Smooth muscle cell (in vitro differentiated cells): ENCODE measurements around the gene TSPAN8. TPM values are rescaled to one million over a fixed set of nuclear protein-coding genes. Genes with fewer than 3 reads are reported as not detected.
A peak's percentile ranks its signal among the peaks of the same experiment; 100 is the strongest.

Experiments used
- DNase-seq: peaks from one replicate; lab custom pipeline; 2025; ENCODE audit not compliant: unreplicated experiment; lab: John Stamatoyannopoulos, UW
- H2AFZ ChIP-seq: fragments of 200-600 bp; sonication (generic); 2 replicates; pipeline ENCODE4 v1.6.0; 2016; ENCODE audit warnings: antibody characterized with exemption, low read depth, mild to moderate bottlenecking
- H3F3A ChIP-seq: fragments of 200-600 bp; sonication (generic); 2 replicates; pipeline ENCODE4 v1.6.0; 2017; ENCODE audit warnings: antibody characterized with exemption, low read depth
- H3K27ac ChIP-seq: fragments of 200-600 bp; sonication (generic); 2 replicates; pipeline ENCODE4 v1.5.1; 2016; ENCODE audit warnings: low read depth, mild to moderate bottlenecking
- H3K27me3 ChIP-seq: fragments of 200-600 bp; sonication (generic); 2 replicates; pipeline ENCODE4 v1.6.1; 2016; ENCODE audit warnings: low read depth, mild to moderate bottlenecking
- H3K36me3 ChIP-seq: fragments of 200-600 bp; sonication (generic); 2 replicates; pipeline ENCODE4 v1.5.1; 2016; ENCODE audit warnings: low read depth
- H3K4me1 ChIP-seq: fragments of 200-600 bp; sonication (generic); 2 replicates; pipeline ENCODE4 v1.5.1; 2016; ENCODE audit warnings: low read depth
- H3K4me2 ChIP-seq: fragments of 200-600 bp; sonication (generic); 2 replicates; pipeline ENCODE4 v1.6.0; 2016; ENCODE audit warnings: mild to moderate bottlenecking
- H3K4me3 ChIP-seq: fragments of 200-600 bp; sonication (generic); 2 replicates; pipeline ENCODE4 v1.5.1; 2016; ENCODE audit warnings: mild to moderate bottlenecking
- H3K79me2 ChIP-seq: fragments of 200-600 bp; sonication (generic); 2 replicates; pipeline ENCODE4 v1.6.0; 2016; ENCODE audit warnings: low read depth, mild to moderate bottlenecking
- H3K9ac ChIP-seq: fragments of 200-600 bp; sonication (generic); 2 replicates; pipeline ENCODE4 v1.6.0; 2016; ENCODE audit warnings: low read depth
- H3K9me3 ChIP-seq: fragments of 200-600 bp; sonication (generic); replicated peaks from 2 replicates; pipeline ENCODE4 v1.5.1; 2016; ENCODE audit warnings: low read depth
- H4K20me1 ChIP-seq: fragments of 200-600 bp; sonication (generic); 2 replicates; pipeline ENCODE4 v1.6.0; 2016; ENCODE audit warnings: low read depth
- WGBS: methylation state at CpG from one replicate; pipeline ENCODE4 v1.1.7; 2016; ENCODE audit warnings: low lambda C conversion rate; 5-methylcytosine and 5-hydroxymethylcytosine counted together
- polyA plus RNA-seq: library from polyadenylated mRNA; unstranded; fragments of >200 nt; fragmentation: Nextera tagmentation; extraction: Ambion mirVana; gene quantifications from 2 replicates; pipeline ENCODE4 v1.2.1, GENCODE V29; 2016
- total RNA-seq: library from RNA; depleted of rRNA; stranded (reverse); fragments of >200 nt; gene quantifications from 2 replicates; pipeline ENCODE4 v1.2.3, GENCODE V29; 2014
- TF ChIP-seq, protein P1 (sequence below): fragments of 200-600 bp; sonication (generic); IDR thresholded peaks from 2 replicates; pipeline ENCODE4 v1.5.1; 2017; ENCODE audit warnings: borderline replicate concordance, mild to moderate bottlenecking, antibody characterized with exemption; ENCODE audit not compliant: insufficient read depth, poor library complexity, severe bottlenecking

The TSPAN8 gene
- total and polyA plus RNA-seq, 2 experiments from 2014 or later, result not detected

GRCh38 chr12:71107936-71108335, 49.9 kb downstream of the TSPAN8 start:
- H2AFZ ChIP-seq, result no peak overlapping the region
- TF ChIP-seq, protein P1, sequence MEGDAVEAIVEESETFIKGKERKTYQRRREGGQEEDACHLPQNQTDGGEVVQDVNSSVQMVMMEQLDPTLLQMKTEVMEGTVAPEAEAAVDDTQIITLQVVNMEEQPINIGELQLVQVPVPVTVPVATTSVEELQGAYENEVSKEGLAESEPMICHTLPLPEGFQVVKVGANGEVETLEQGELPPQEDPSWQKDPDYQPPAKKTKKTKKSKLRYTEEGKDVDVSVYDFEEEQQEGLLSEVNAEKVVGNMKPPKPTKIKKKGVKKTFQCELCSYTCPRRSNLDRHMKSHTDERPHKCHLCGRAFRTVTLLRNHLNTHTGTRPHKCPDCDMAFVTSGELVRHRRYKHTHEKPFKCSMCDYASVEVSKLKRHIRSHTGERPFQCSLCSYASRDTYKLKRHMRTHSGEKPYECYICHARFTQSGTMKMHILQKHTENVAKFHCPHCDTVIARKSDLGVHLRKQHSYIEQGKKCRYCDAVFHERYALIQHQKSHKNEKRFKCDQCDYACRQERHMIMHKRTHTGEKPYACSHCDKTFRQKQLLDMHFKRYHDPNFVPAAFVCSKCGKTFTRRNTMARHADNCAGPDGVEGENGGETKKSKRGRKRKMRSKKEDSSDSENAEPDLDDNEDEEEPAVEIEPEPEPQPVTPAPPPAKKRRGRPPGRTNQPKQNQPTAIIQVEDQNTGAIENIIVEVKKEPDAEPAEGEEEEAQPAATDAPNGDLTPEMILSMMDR, result no peak
- no peak overlapping the region for H3K9ac ChIP-seq
- DNase-seq, result no peak
- no peaks in the 10 kb centered on the region for H4K20me1 ChIP-seq
- no peak overlapping the region for H3K4me2 ChIP-seq
- WGBS, result 96% methylated on average over 1 of the region's 1 CpG
- H3K79me2 ChIP-seq, result no peaks in the 10 kb centered on the region
- H3K36me3 ChIP-seq, result no peaks in the 10 kb centered on the region
- H3K4me1 ChIP-seq, result no peaks in the 10 kb centered on the region
- no peaks in the 10 kb centered on the region for H3K9me3 ChIP-seq
- H3K4me3 ChIP-seq, result no peak overlapping the region
- no peaks in the 10 kb centered on the region for H3F3A ChIP-seq
- no peaks in the 10 kb centered on the region for H3K27me3 ChIP-seq
- no peak overlapping the region for H3K27ac ChIP-seq

GRCh38 chr12:71105956-71106355, 51.8 kb downstream of the TSPAN8 start:
- Histone ChIP-seq H3K27me3 (no peaks in the 10 kb centered on the region), H3K9me3 (no peaks in the 10 kb centered on the region), H2AFZ (no peak overlapping the region), H3K4me1 (no peaks in the 10 kb centered on the region), H3K27ac (no peak overlapping the region), H3K4me2 (no peak overlapping the region), H3F3A (no peaks in the 10 kb centered on the region), H3K4me3 (no peak overlapping the region), H3K79me2 (no peaks in the 10 kb centered on the region), H4K20me1 (no peaks in the 10 kb centered on the region), H3K9ac (no peak overlapping the region), H3K36me3 (no peaks in the 10 kb centered on the region)
- TF ChIP-seq, protein P1, result no peak
- DNase-seq, result no peak

DNA sequence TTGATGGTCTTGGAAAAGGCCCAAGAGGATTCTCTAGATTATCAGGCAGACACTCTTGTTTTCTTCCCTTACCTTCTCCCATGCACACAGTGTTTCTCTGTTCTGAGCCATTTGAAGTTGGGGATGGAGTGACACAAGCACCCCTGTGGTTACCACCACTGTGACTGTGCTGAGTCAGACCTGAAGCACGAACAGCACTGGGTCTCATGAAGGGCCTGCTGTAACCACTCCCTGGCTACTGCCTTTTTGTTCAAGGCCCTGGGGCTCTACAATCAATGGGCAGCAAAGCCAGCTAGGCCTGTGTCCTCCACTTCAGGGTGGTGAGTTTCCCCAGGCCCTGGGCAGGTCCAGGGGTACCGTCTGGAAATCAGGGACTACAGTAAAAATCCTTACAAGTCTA, 65.5 kb downstream of the TSPAN8 start:
- no peaks in the 10 kb centered on the region for H3F3A ChIP-seq
- H3K36me3 ChIP-seq, result no peaks in the 10 kb centered on the region
- no peak overlapping the region for H2AFZ ChIP-seq
- no peaks in the 10 kb centered on the region for H4K20me1 ChIP-seq
- H3K27me3 ChIP-seq, result no peaks in the 10 kb centered on the region
- H3K4me2 ChIP-seq, result no peak overlapping the region
- no peak overlapping the region for H3K4me3 ChIP-seq
- no peak for DNase-seq
- H3K79me2 ChIP-seq, result no peaks in the 10 kb centered on the region
- WGBS, result 32% methylated on average over 2 of the region's 2 CpGs
- no peaks in the 10 kb centered on the region for H3K4me1 ChIP-seq
- H3K9ac ChIP-seq, result no peak overlapping the region
- H3K27ac ChIP-seq, result no peak overlapping the region
- H3K9me3 ChIP-seq, result no peaks in the 10 kb centered on the region
- TF ChIP-seq, protein P1, result no peak

DNA sequence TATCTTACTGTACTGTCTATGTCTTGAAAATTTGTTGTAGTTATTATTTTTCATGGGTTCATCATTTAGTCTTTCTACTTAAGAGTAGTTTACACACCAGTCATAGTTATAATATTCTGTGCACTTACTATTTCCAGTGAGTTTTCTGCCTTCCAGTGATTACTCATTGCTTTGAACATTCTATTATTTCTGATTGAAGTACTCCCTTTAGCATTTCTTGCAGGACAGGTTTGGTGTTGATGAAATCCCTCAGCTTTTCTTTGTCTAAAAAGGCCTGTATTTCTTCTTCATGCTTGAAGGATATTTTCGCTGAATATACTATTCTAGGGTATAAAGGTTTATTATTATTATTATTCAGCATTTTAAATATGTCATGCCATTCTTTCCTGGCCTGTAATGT, 66.8 kb downstream of the TSPAN8 start:
- no peak overlapping the region for H3K4me3 ChIP-seq
- no peaks in the 10 kb centered on the region for H3K36me3 ChIP-seq
- no peaks in the 10 kb centered on the region for H4K20me1 ChIP-seq
- H3K9ac ChIP-seq, result no peak overlapping the region
- no peaks in the 10 kb centered on the region for H3K9me3 ChIP-seq
- WGBS, result 81% methylated on average over 1 of the region's 1 CpG
- H3K79me2 ChIP-seq, result no peaks in the 10 kb centered on the region
- peak overlapping the region; percentile 35 for H3K27ac ChIP-seq
- no peaks in the 10 kb centered on the region for H3F3A ChIP-seq
- no peaks in the 10 kb centered on the region for H3K4me1 ChIP-seq
- no peak overlapping the region for H3K4me2 ChIP-seq
- H2AFZ ChIP-seq, result no peak overlapping the region
- DNase-seq, result no peak
- TF ChIP-seq, protein P1, result no peak
- H3K27me3 ChIP-seq, result no peaks in the 10 kb centered on the region
